Stimulated activated CD8-positive, alpha-beta memory T cell treated with anti-CD3 and anti-CD28 coated beads, Interleukin-7, amount 100 ng/mL, for 1 hour (primary cell): Measurements from ENCODE around the gene CFC1B.
"Not testable (repeated sequence)": the region's sequence is repeated elsewhere in the genome, so short reads cannot be mapped to it uniquely, and the experiment has no call there.

Experiments
- DNase-seq, 2 donors: peaks; one replicate each; pipeline ENCODE4 v3.0.0-alpha.2; 2020; ENCODE audit warnings: low read depth in 2 of 2

CFC1B gene

DNA sequence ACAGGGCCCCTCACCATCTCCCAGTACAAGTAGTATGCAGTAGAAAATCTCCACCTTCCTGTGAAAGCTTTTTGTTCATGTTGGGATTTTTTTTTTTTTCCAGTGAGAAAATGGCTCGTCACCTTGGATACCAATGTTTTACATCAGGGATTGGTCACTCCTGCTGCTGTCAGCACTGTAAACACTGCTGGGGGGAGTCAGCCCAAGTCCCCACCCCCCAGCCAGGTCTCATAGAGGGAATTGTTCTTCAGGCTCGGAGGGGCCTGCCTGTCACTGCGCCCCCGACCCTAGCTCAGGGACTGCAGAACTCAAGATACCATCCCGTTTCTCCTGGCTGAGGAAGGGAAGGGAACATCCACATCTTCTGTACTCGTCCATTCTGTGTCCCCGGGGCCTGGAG lies at the start of gene CFC1B:
Gene CFC1B, plus strand, starts transcription at position 231 of the 400 bp plus-strand sequence. CDS start 263 bp downstream, outside the sequence.
- DNase-seq, result not testable (repeated sequence)

DNA sequence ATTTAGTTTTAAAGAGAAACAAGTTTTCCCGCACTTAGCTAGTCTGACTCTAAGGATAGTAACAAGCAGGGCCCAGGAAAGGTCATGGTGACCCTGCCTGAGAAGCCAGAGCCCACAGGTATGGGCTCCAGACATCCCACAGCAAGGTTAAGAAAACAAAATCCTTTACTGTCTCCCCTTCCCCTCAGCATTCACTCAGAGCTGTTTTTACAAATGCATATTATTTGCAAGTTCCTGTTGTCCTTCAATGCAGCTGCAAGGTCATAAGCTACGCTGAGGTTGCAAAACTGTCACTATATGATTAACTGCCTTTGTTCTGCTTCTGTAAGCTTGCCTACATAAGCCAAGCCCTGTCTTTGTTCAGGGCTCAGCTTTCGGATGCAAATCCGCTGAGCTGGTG lies 29.9 kb upstream of the CFC1B start:
- DNase-seq, result not testable (repeated sequence)

DNA sequence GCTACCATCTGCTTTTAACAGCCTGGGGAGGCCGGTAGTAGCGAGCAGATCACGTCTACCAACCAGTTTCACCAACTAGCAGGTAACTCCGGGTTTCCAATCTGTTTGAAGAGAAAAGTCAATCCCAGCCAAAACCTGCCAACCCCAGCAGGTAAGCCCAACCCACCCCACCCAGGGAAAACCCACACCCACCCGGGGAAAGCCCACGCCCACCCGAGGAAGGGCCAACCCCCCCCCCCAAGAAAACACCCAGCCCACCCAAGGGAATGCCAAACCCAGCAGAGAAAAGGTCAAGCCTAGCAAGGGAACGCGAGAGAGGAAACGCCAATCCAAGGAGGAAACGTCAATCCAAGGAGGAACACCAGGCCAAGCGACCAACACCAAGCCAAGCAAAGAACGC lies 11.8 kb upstream of the CFC1B start, which contains the start of gene POTEI:
Gene POTEI, minus strand, starts transcription at position 101 of the 400 bp plus-strand sequence. Its CDS starts 93 bp downstream, at position 8.
- not testable (repeated sequence) for DNase-seq

DNA sequence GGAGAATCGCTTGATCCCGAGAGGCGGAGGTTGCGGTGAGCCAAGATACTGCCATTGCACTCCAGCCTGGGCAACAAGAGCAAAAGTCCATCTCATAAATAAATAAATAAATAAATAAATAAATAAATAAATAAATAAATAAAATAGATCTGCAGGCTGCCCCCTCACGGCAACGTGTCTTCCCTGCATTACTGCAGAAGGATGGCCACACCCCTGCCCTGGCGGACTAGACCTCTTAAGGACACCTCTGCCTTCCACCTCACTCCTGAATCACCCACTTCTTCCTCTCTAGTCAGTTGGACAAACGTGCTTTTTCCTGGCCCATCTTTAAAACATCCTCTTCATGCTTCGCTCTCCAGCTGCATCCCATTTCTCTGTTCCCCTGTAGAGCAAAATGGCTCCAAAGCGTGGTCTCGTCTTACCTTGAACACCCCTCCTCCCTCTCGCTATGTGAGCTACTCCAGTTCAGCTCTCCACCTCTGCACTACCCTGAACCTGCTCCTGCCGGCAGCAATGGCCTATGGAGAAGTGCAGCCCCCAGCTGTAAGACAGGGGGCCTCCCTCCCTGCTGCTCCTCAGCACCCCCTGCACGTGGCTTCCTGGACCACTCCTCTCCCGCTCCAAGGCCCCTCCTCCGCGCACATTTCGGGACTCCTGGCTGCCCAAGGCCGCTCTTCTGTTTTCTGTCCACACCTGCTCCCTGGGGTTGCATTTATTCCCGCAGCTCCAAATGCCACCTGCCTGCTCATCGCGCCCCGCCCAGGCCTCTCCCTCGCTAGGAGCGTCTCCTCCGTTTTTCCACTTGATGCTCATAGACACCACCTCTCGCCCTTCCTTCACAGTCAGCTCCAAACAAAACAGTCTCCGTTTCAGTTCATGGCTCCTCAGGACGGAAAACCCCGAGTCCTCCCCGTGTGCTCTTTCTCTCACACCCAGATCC lies 9.9 kb upstream of the CFC1B start:
- not testable (repeated sequence) for DNase-seq

DNA sequence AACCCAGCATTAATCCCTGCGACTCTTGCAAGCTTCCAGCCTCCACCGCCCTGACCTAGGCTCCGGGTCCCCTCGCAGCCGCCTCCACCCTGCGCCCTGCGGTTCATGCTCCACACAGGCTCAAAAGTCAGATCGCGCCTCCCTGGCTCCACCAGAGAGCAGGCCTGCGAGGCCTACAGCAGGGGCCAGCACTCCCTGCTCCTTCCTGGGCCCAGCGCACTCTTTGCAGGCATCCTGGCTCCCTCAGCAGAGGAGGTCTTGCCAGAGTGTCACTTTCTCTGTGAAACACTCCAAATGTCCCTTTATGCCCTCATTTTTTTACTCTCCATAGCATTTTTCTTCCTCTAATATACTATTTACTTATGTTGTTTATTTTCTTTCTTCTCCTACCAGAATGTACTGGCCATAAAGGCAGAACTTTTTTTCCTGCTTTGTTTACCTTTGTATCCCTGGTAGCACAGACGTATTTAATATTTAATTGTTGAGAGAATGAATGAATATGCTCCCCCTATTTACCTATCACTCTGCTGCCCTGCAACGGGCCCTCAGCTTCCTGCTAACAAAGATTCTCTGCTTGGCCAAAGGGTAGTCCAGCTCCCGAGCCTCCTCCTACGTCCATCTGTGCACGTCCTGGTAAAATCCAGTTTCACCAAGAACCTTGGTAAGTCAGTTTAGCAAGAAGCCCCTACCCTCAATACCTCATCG lies 9.1 kb upstream of the CFC1B start:
- not testable (repeated sequence) for DNase-seq

DNA sequence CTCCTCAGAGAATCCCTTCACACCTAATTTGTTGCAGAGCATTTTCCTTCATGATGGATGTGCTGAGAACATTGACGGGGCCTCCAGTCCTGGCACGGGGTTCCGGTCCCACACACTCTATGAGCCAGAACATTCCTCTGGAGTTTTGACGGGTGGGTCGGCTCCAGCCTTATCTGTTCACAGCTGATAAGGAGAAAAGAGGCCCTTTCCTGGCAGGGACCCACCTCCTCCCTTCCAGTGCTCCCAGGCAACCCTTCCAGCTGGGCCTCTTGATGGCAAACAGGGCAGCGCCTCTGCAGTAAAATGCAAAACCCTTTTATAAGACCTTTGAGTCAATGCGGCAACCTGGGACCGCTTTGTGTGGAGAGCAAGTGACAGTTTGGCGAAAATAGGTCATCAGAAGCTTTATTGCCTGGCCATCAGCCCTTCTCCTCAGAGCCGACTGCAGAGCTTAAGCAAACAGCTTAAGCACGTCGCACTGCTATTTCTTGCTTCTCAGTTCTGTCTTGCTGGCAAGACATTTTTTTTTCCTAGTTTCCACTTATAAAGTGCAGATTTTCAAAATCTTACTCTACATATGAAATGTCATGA lies 2.4 kb upstream of the CFC1B start:
- not testable (repeated sequence) for DNase-seq

DNA sequence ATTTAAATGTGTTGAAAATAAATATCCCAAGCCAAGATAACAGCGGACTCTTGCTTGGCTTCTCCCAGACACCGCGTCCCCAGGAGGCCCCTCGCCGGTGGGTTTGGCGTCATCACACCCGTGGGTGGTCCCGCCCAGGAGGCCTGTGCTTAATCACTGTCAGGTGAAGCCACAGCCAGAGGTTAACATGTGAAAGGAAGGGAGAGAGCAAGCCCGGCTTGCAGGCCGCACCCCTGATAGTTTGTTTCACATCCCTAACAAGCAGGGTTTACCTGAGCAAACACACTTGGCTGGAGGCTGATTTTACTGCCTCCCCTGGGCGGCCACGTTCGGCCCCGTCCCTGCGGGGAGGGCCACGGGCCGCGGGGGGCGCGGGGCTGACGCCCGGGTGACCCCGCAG lies 1.4 kb downstream of the CFC1B start:
- not testable (repeated sequence) for DNase-seq

DNA sequence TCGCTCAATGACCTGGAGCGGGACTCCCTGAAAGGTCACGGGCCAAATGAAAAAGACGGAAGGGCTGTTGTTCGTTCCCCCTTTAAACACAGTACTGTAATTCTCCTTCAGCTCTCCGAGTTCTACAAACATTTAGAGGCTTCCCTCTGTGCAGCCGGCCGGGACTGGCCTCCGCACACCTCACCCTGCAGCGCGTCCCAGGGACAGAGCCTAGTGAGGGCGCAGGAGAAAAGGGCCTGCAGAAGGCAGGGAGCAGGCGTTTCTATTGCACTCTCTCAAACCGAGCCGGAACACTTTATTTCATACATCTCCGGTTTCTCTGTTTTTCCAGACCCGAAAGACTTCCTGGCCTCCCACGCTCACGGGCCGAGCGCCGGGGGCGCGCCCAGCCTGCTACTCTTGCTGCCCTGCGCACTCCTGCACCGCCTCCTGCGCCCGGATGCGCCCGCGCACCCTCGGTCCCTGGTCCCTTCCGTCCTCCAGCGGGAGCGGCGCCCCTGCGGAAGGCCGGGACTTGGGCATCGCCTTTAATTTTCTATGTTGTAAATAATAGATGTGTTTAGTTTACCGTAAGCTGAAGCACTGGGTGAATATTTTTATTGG lies 6.4 kb downstream of the CFC1B start:
- DNase-seq, result not testable (repeated sequence)

DNA sequence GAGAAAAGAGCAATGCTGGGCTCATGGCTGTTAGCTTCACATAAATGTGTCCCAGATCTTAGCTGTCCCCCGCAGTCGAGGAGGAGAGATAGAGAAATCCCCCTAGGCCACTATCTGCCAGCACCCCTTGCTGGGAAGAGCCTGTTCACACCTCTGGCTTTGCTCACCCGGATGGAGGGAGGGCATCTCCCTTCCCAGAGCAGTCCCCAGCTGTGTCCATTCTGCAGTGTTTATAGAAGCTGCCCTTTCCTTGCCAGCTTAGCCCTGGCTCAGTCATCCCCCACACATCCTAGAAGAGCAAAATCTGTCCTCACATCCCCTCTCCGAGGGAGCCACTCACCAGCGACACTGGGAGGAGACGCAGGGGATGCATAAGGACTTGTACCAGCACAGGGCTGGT lies 8.5 kb downstream of the CFC1B start:
- DNase-seq, result not testable (repeated sequence)

DNA sequence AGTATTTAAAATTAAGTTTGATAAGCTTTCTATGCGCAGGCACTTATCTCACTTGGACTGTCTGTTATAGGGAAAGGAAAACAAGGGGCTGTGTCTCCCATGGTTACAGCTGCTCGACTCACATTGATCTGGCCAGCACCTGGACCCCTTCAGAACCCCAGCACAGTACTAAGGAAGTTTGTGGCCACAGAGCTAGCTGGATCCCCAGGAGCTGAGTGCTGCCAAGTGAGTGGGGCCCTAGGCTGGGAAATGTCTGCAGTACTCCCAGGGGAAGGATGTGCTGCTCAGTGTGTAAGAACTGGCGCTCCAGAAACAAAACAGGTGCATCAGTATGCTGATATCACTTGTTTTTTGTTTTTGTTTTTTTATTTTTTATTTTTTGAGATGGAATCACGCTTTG lies 9.2 kb downstream of the CFC1B start:
- not testable (repeated sequence) for DNase-seq

DNA sequence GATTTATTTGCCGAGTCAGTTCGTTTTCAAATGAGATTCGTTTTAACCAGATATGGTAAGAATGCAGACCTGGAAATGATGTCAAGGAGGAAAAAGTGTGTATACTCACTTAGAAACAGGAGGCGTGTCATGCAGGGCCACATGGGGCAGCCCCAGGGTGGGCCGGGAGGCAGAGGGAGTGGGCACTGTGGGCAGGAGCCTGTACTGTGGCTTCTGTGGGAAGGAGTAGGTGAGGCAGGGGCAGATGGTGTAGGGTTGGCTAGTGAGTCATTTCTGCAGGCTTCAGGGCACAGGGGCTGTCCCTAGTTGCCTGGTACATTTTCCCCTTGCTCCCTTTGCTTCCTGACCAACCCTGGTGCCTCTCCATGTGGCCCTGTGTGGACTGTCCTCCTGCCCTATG lies 10.2 kb downstream of the CFC1B start:
- not testable (repeated sequence) for DNase-seq

DNA sequence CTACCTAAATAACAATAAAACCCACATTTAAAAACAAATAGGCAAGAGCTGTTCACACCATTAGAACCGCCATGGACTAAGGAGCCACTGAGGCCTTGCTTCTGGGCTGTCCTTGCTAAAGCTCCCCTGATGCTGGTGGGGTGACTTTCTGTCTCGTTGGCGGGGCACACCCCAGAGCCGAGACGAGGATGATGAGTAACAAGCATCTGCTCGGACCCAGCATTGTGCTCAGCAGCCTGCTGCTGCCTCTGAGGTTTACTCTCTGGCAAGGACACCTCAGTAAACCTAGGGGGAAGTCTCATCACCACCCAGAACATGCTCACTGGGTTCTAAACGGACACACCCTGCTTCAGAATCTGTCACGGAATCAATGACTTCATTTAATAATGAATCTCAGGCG lies 10.7 kb downstream of the CFC1B start:
- not testable (repeated sequence) for DNase-seq

DNA sequence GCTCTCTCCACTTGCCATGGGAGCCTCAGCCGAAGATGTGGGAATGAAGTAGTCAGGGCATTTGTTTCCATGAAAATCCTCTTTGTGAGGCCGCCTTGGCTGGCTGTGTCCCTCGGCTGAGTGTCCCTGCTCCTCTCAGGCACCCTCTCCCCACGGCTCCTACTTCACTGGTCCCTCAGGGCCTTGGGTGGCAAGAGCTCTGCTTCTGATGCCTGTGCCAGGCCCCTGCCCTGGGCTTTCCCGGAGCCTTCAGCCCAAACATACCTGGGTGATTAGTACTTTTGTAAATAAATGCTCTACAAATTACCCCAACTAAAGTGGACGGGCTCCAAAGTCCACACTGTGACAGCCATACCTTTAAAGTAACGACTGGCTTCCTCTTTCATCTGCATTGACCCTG lies 15.6 kb downstream of the CFC1B start:
- not testable (repeated sequence) for DNase-seq

DNA sequence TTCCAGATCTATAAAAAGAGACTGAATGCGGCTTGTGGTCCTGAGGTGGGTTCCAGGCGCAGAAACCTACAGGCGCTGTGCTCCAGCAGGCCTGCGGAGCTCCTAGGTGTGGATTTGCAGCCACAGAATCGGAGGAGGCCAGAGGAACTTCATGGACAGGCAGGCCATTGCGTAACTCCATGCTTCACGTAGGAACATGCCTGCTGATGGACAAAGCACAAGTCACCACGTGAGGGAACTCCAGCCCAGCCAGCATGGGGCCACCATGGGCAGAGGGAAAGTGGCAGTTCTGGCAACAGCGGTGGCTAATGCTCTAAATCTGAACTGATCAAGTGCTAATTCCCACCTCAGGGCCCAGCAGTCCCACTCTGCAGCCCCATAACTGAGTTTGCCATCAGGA lies 17.2 kb downstream of the CFC1B start:
- not testable (repeated sequence) for DNase-seq

DNA sequence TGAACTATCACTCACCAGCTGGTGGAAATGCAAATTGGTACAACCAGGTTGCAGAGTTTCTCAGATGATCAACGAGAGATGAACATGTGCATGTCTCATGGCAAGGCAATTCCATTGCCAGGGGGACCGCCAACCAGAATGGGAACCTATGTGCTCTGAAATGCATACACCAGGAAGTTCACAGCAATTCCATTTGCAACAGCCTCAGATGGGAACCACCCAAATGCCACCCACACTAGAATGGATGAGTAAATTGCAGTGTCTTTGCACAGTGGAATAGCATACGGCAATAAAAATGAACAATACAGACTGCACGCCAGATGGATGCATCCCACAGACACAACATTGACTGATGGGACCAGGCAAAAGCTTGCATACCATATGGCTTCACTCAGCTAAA lies 21.8 kb downstream of the CFC1B start:
- DNase-seq, result not testable (repeated sequence)

DNA sequence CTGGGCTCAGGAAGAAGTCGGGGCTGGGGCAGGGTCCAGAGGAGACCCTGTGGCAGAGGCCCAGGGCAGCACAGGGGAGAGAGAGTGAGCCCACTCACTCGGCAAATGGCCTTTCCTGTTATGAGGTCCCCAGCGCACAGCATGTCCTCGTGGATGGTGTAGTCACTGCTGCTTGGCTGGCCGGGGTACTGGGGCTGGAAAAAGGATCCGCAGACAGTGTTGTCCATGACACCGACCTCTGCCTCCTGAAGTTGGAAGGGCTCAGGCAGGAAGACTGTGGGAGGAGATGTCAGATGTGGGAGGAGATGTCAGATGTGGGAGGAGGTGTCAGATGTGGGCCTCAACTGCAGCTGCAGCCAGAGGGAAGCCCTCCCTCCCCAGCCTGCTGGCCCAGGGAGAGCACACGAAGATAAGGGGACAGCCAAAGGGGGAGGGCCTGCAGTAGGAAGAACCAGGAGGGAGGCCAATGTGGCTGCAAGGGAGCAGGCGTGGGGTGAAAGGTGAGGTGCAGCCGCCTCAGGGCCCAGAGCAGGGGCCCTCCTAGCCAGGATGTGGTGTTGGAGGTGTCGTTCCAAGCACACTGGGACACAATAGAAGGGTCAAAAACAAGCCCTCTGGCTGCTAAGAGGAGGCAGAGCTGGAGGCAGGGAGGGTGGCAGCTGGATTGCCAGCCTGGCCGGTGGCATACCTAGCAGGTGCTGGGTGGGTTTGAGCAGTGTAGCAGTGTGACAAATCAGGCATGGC lies 22.9 kb downstream of the CFC1B start:
- not testable (repeated sequence) for DNase-seq

DNA sequence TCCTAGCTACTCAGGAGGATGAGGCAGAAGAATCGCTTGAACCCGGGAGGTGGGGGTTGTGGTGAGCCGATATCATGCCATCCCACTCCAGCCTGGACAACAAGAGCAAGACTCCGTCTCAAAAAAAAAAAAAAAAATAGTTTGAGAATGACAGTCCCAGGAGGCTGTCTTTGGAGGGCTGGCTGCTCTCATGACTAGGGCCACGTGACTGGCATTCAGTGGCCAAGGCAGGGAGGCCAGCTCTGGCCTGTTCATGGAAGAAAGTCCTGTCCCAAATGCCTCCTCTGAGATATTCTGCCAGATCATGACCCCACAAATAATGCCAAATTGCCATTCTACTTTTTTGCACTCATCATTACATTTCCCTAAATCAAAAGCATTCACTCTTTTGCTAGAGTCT lies 24.0 kb downstream of the CFC1B start:
- DNase-seq, result not testable (repeated sequence)

DNA sequence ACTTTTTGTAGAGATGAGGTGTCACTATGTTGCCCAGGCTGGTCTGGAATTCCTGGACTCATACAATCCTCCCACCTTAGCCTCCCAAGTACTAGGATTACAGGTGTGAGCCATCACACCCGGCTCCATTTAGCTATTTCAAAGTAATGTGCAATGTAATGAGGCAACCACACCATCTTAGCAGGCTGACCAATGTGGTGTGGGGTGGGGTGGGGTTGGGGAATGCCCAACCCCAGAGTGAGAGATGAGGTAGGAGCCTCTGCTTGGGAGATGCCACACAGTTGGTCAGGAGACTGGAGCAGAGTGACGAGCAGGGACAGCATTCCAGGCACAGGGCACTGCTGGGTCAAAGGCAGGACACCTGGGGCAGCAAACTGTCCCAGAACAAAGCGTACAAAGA lies 27.4 kb downstream of the CFC1B start:
- not testable (repeated sequence) for DNase-seq

DNA sequence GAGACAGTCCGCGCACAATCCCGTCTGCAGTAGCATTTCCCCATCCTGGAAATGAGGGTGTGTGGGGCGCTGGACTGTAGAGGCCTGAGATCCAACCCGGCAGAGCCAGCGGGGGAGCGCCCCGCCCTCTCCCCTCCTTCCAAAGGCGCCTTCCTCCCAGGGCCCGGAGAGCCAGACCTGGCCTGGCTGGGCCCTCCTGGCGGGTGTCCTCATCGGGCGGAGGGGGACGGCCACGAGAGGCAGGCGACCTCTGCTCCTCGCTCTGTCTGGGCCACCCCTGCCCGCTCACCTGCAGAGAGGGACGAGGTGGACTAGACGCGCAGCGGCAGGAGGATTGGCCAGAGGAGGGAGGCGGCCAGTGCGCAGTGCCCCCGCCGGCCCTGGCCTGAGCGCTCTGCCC lies 28.5 kb downstream of the CFC1B start:
- not testable (repeated sequence) for DNase-seq

DNA sequence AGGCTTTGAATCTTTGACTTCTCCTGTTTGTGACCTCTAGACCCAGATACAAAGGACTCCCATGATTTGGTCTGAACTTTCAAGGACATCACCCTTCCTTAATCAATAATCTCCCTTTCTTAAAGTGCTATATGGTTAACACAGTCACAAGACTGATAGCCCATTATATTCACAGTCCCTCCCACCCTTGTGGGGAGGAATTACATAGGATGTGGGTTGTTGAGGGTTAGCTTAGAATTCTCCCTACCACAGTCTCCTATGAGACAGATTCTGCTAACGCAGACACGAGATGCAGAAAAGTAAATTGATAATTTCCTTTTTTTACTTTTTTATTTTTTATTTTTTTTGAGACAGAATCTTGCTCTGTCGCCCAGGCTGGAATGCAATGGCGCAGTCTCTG lies 33.2 kb downstream of the CFC1B start:
- DNase-seq, result not testable (repeated sequence)

DNA sequence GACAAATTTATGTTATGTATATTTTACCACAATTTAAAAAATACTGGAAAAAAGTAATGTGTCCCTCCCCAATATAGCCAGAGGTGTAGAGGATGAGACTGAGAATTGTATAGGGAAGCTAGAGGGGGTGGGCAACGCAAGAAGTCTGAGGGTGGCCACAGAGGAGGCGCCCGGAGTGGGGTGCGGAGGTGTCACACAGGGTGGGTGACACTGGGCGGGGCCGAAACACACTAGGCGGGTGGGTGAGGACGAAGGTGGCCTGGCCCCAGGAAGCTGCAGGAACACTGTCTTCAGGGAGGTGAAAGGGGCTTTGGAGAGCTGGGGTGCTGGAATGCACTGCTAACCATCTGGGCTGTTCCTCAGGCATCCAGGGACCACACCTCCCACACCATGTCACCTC lies 35.4 kb downstream of the CFC1B start:
- DNase-seq, result not testable (repeated sequence)
